HG02623 (cell line): ENCODE measurements around the gene GNAO1.

Experiments
- ATAC-seq: cut with Tn5 transposase; IDR thresholded peaks from one replicate; pipeline ENCODE4 v1.9.1; 2021; ENCODE audit warnings: moderate library complexity; ENCODE audit not compliant: unreplicated experiment

GNAO1 gene

DNA sequence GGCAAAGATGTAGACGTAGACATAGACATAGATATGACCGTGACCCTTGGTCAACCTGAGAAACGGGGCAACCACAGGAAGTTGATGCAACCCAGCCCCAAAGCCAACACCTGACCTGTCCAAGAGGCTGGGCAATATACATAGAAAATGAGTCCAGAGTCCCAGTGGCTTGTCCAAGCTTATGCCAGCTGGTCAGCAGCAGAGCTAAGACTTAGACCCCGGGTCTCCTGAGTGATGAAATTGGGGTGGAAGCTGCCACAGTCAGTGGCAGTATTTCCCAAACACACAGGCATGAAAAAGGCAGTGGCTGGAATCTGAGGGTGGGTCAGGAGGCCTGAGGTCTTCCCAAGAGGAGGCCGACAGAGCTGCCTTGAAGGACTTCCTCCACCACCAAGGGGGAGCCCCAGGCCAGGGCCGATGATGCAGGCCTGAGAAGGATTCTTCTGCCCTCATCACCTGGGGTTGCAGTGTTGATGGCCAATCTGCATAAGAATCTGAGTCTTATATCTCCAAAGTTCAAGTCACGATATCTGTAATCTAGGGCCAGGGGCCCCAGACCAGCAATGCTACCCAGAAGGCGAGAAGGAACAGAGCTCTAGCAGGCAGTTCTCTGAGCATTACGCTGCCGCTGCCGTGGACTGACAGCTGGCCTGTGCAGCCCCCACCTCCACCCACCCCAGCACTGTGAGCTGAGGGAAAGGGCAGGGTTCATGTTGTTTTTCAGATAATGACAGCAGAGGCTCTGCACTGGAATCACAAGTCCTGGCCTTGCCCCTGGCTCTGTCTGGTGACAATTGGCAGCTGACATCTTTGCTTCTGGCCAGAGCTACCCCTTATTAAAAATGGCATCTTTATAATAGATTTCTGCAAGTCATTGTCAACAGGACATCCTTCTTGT is 72.7 kb downstream of the GNAO1 start:
- ATAC-seq: no peak

- ATAC-seq: no peak
Observed at GRCh38 chr16:56264609-56264972, 73.3 kb downstream of the GNAO1 start.

- ATAC-seq: no peak
Observed at GRCh38 chr16:56265184-56265583, 73.9 kb downstream of the GNAO1 start.

GRCh38 chr16:56265746-56266145 is 74.5 kb downstream of the GNAO1 start:
- ATAC-seq: no peak

DNA sequence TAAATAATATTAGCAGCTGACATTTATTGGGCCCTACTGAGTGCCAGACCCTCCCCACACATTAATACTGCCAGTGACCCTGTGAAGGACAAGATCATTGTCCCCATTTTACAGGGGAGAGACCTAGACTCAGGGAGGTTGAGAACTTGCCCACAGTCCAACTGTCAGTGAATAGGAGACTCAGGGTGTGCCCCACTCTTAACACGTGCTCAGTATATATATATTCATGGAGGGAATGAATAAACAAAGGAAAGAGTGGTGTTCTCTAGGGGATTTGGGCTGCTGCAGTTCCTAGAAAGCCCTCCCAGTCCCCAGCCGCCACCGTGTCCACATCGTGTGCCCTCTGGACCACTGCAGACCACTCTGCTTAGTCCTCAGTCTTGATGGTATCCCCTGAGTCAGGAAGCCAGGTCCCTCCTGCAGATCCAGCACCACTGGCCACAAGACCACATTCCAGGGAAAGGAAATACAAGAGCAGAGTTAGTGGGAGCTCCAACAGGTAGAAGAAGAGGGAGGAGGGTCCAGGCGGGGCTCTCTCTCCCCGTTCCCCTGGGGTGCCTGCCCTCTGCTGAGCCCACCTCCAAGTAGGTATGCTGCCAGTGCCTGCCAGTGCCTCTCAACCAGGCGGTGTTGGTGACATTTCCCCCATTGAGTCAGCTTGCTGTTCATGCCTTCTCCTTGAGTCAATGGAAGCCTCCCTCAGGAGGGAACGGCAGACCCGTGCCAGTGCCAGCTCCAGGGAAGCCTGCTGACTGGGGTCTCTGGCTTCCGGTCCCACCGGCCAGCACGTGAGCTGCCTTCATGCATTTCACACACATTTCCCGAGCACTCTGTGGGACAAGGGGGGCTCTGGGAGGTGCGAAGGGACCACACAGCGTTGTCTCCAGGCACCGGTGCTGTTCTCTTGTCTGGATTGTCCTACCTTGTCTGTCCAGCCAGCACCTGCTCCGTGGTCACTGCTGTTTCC is 75.6 kb downstream of the GNAO1 start:
- no peak for ATAC-seq

- no peak for ATAC-seq
Observed at GRCh38 chr16:56267888-56268287, 76.6 kb downstream of the GNAO1 start.

- ATAC-seq: no peak
Observed at GRCh38 chr16:56268799-56269198, 77.5 kb downstream of the GNAO1 start.

DNA sequence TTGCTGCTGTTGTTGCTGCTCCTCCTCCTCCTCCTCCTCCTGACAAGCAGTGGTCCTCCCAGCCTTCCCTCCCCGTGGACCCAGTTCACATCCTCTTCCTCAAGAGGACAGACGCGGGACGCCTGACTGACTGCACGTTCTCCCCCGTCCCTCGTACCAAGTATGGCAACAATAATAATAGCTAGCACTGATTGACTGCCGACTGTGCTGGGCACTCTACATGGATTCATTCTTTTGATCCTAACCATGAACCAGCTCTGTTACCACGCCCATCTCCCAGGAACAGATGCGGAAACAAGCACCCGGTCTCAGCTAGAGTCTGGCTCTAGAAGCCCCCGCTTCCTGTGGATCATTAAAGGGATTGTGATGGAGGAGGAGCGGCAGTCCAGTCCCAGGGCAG is 78.0 kb downstream of the GNAO1 start:
- ATAC-seq: no peak

- no peak for ATAC-seq
Observed at GRCh38 chr16:56269811-56270684, 78.8 kb downstream of the GNAO1 start.

DNA sequence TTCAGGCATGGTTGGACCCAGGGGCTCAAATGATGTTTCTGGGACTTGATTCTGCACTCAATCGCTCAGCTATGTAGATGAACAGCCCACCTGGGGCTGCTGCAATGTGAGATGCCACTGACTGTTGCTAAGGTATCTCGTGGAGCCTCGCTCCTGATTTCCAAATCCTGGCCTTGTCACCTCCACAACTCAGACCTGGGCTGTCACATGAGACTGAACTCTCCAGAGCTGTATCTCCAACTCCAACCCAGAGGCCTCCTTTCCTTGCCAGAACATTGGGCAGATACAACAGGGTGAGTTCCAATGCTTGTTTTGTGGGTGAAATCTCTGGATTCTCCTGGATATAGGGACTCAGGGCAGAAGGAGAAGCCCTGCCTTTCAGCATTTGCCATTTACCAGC is 79.5 kb downstream of the GNAO1 start:
- no peak for ATAC-seq

DNA sequence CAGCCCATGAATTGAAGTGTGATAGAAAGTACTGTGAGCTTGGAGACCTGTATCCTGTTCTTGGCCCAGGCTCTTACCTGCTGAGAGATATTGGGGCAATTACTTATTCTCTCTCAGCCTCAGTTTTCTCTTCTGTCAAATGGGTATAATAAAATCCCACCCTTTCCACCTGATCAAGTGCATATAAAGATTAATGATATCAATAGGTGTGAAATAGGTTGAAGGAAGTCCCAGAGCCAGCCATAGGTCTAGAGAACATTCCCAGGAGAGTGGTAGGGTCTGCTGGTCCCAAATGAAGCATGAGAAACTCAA is 81.2 kb downstream of the GNAO1 start:
- ATAC-seq: no peak

GRCh38 chr16:56273615-56274014 is 82.3 kb downstream of the GNAO1 start:
- ATAC-seq: no peak

- no peak for ATAC-seq
Observed at GRCh38 chr16:56274369-56274768, 83.1 kb downstream of the GNAO1 start.

GRCh38 chr16:56275076-56275475 is 83.8 kb downstream of the GNAO1 start:
- ATAC-seq: no peak

GRCh38 chr16:56275801-56276200 is 84.5 kb downstream of the GNAO1 start:
- ATAC-seq: no peak

- ATAC-seq: no peak
Observed at GRCh38 chr16:56277075-56277474, 85.8 kb downstream of the GNAO1 start.

- no peak for ATAC-seq
Observed at GRCh38 chr16:56278196-56278855, 87.0 kb downstream of the GNAO1 start.

DNA sequence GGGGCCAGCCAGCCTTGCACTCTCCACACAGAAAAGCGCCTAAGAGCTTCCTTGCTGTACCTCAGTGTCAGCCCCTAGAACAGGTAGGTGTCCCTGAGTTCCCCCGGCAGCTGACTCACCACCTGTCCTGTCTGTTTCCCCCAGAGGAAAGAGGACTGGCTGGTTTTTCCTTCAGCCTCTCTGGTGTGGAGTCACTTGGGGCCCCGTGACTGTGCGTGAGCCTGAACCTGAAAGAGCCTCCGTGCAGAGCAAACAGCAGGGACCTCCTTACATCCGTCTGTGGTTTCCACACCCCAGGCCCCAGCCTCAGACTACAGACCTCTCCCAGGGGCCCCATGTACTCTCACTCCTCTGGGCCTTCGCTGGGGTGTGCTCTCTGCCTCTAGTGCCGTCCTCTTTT is 87.8 kb downstream of the GNAO1 start:
- no peak for ATAC-seq

- no peak for ATAC-seq
Observed at GRCh38 chr16:56279914-56280313, 88.6 kb downstream of the GNAO1 start.

DNA sequence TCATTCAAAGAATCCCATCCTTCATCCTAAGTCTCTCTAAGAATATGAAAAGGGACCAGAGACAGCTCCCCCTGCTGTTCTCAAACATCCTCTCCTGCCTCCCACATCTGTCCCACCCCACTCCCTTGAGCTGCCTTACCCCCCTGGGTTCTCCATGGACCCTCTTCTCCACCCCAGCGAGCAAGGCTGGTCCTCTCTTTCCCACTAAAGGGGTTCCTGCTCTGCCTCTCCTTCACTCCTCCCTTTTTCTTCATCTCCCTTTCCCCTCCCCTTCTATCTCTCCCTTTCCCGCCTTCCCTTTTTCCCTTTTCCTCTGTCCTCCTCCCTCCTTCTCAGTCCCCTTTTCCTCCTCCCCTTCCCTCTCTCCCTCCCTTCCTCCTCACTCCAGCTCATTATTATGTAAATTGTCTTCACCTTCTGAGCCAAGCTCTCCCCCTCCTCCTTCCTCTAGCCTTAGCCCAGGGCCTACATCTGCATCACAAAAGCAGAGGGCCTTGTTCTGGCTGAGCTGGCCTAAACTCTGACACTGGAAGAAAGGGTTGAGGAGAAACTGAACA is 90.0 kb downstream of the GNAO1 start:
- ATAC-seq: no peak
